ENCODE results near the gene ARGLU1.

The ARGLU1 gene

GRCh38 chr13:106573284-106573846 is 5.4 kb upstream of the ARGLU1 start:
- Histone ChIP-seq H3K27me3 (ENCODE audit: insufficient read depth, poor library complexity, severe bottlenecking) (no peaks in the 10 kb centered on the region), H3K4me3 (replicated peaks; ENCODE audit: insufficient read depth, low read length) (no peak overlapping the region), H3K27ac (replicated peaks) (no peak overlapping the region)
- TF ChIP-seq SPI1 (IDR thresholded peaks at IDR 0.05; ENCODE audit: borderline replicate concordance, low read depth) (no peak), POLR2AphosphoS5 (IDR thresholded peaks at IDR 0.05; ENCODE audit: low read depth) (no peak), CTCF (IDR thresholded peaks at IDR 0.05; ENCODE audit: insufficient read depth, low read length) (no peak)
- no peak for DNase-seq (ENCODE audit: low read depth in 1 of 2, low spot score in 1 of 2)

- no peak for DNase-seq (ENCODE audit: low read depth in 1 of 2, low spot score in 1 of 2)
- Histone ChIP-seq H3K4me3 (replicated peaks; ENCODE audit: insufficient read depth, low read length) (no peak overlapping the region), H3K27ac (replicated peaks) (no peak overlapping the region), H3K27me3 (ENCODE audit: insufficient read depth, poor library complexity, severe bottlenecking) (no peaks in the 10 kb centered on the region)
- TF ChIP-seq GABPA (IDR thresholded peaks at IDR 0.05; ENCODE audit: low read depth), result no peak
- TF ChIP-seq POLR2AphosphoS5 (IDR thresholded peaks at IDR 0.05; ENCODE audit: low read depth), result no peak
- no peak for TF ChIP-seq REST (IDR thresholded peaks at IDR 0.05; ENCODE audit: insufficient replicate concordance, low read depth)
- no peak for TF ChIP-seq SPI1 (IDR thresholded peaks at IDR 0.05; ENCODE audit: borderline replicate concordance, low read depth)
- no peak for TF ChIP-seq CTCF (IDR thresholded peaks at IDR 0.05; ENCODE audit: insufficient read depth, low read length)
Measured at GRCh38 chr13:106570299-106570852, 2.4 kb upstream of the ARGLU1 start.

GRCh38 chr13:106569233-106570095 is 1.5 kb upstream of the ARGLU1 start:
- Histone ChIP-seq H3K27ac (replicated peaks) (no peak overlapping the region), H3K4me3 (replicated peaks; ENCODE audit: insufficient read depth, low read length) (no peak overlapping the region)
- TF ChIP-seq REST (IDR thresholded peaks at IDR 0.05; ENCODE audit: insufficient replicate concordance, low read depth) (no peak), POLR2AphosphoS5 (IDR thresholded peaks at IDR 0.05; ENCODE audit: low read depth) (no peak), CTCF (IDR thresholded peaks at IDR 0.05; ENCODE audit: insufficient read depth, low read length) (no peak), SPI1 (IDR thresholded peaks at IDR 0.05; ENCODE audit: borderline replicate concordance, low read depth) (no peak), GABPA (IDR thresholded peaks at IDR 0.05; ENCODE audit: low read depth) (no peak)

More at GRCh38 chr13:106569233-106570095, 1.5 kb upstream of the ARGLU1 start:
- DNase-seq (ENCODE audit: low read depth in 1 of 2, low spot score in 1 of 2), result no peak
- no peaks in the 10 kb centered on the region for H3K27me3 ChIP-seq (ENCODE audit: insufficient read depth, poor library complexity, severe bottlenecking)

All from HL-60 (cell line).